Stimulated activated CD8-positive, alpha-beta memory T cell treated with anti-CD3 and anti-CD28 coated beads, Interleukin-12 subunit alpha, Interleukin-12 subunit beta, amount 100 ng/mL, for 1 hour (primary cell): Measurements from ENCODE around the gene KCTD16.

Source experiments
- DNase-seq: peaks from one replicate; pipeline ENCODE4 v3.0.0-alpha.2; 2020; ENCODE audit warnings: low read depth

Gene KCTD16

GRCh38 chr5:144531188-144531587, 360.5 kb downstream of the KCTD16 start:
- DNase-seq: no peak
